ENCODE data around the gene UBL7.

The UBL7 gene, protein sequence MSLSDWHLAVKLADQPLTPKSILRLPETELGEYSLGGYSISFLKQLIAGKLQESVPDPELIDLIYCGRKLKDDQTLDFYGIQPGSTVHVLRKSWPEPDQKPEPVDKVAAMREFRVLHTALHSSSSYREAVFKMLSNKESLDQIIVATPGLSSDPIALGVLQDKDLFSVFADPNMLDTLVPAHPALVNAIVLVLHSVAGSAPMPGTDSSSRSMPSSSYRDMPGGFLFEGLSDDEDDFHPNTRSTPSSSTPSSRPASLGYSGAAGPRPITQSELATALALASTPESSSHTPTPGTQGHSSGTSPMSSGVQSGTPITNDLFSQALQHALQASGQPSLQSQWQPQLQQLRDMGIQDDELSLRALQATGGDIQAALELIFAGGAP
- 14.0 to 37.4 (median 30.0) reads per million in 9 experiments for total RNA-seq

GRCh38 chr15:74460871-74461846 is at the start of gene UBL7:
UBL7 (minus strand) TSS chr15:74461160; CDS start chr15:74458867, 2,293 bp downstream.
- ATAC-seq (replicated peaks) (peak; percentile 98), DNase-seq (peak; percentile 91 to 94 (median 92))
- H3K4me1 Mint-ChIP-seq (ENCODE audit: low read depth in 2 of 2) = peaks cover 24 to 37% of the 10 kb centered on the region in 2 donors
- peaks cover 21% of the 10 kb centered on the region for H3K36me3 Mint-ChIP-seq (ENCODE audit: insufficient read depth)
- peak within 1 kb of the TSS; percentile 87 to 88 for H3K27ac Mint-ChIP-seq
- H3K4me3 Mint-ChIP-seq = peak within 1 kb of the TSS; percentile 92 to 98
- H3K27me3 Mint-ChIP-seq = no peaks in the 10 kb centered on the region
- no peaks in the 10 kb centered on the region for H3K9me3 Mint-ChIP-seq

DNA sequence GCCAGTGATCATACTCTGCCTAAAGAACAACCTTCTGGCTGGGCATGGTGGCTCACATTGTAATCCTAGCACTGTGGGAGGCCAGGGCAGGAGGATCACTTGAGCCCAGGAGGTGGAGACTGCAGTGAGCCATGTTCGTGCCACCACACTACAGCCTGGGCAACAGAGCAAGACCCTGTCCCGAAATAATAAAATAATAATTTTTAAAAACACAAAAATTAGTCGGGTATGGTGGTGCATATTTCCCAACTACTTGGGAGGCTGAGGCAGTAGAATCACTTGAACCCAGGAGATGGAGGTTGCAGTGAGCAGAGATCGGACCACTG is 45.5 kb upstream of the UBL7 start:
- Mint-ChIP-seq H3K27ac (no peak overlapping the region), H3K4me3 (no peak overlapping the region), H3K9me3 (no peaks in the 10 kb centered on the region), H3K4me1 (ENCODE audit: low read depth in 2 of 2) (no peaks in the 10 kb centered on the region), H3K27me3 (no peaks in the 10 kb centered on the region), H3K36me3 (ENCODE audit: insufficient read depth) (peaks cover 11% of the 10 kb centered on the region)
- no peak for ATAC-seq (replicated peaks)
- DNase-seq = no peak

- no peaks in the 10 kb centered on the region for H3K9me3 Mint-ChIP-seq
- DNase-seq (no peak), ATAC-seq (replicated peaks) (no peak)
- no peaks in the 10 kb centered on the region for H3K4me1 Mint-ChIP-seq (ENCODE audit: low read depth in 2 of 2)
- no peaks in the 10 kb centered on the region for H3K27me3 Mint-ChIP-seq
- H3K36me3 Mint-ChIP-seq (ENCODE audit: insufficient read depth) = peaks cover 11% of the 10 kb centered on the region
- H3K27ac Mint-ChIP-seq = no peak overlapping the region
- H3K4me3 Mint-ChIP-seq = no peak overlapping the region
Observed at GRCh38 chr15:74505837-74506514, 45.0 kb upstream of the UBL7 start.

DNA sequence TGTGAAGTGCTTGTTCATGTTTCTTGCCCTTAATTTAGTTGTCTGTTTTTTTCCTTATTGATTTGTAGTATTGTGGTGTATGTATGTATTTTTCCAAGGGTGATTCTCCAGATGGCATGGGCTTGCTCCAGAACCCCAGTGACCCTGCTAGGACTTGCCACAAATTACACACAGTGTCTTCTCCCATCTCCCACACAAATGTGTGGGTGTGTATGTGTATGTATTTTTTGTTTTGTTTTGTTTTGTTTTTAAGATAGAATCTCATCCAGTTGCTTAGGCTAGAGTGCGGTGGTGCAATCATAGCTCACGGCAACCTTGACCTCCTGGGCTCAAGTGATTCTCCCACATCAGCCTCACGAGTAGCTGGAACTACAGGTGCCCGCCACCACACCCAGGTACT is 43.9 kb upstream of the UBL7 start:
- Mint-ChIP-seq H3K36me3 (ENCODE audit: insufficient read depth) (peaks cover 13% of the 10 kb centered on the region), H3K4me3 (no peak overlapping the region), H3K27ac (no peak overlapping the region), H3K9me3 (no peaks in the 10 kb centered on the region), H3K27me3 (no peaks in the 10 kb centered on the region), H3K4me1 (ENCODE audit: low read depth in 2 of 2) (no peaks in the 10 kb centered on the region)
- DNase-seq (no peak), ATAC-seq (replicated peaks) (no peak)

DNA sequence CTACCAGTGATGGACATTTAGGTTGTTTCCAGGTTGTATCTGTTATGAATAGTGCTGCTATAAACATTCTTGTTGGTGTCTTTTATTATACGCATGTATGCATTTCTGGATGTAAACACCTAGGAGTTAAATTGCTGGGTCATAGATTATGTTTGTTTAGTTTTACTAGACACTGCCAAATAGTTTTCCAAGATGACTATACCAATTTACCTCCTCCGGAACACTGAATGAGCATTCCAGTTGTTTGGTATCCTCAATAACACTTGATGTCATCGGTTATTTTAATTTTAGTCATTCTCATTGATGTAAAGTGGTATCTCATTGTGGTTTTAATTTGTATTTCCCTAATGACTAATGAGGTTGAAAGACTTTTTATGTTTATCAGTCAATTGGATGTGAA is 43.5 kb upstream of the UBL7 start:
- ATAC-seq (replicated peaks) (no peak), DNase-seq (no peak)
- Mint-ChIP-seq H3K9me3 (no peaks in the 10 kb centered on the region), H3K4me3 (no peak overlapping the region), H3K36me3 (ENCODE audit: insufficient read depth) (peaks cover 12% of the 10 kb centered on the region), H3K4me1 (ENCODE audit: low read depth in 2 of 2) (no peaks in the 10 kb centered on the region), H3K27ac (no peak overlapping the region), H3K27me3 (no peaks in the 10 kb centered on the region)

DNA sequence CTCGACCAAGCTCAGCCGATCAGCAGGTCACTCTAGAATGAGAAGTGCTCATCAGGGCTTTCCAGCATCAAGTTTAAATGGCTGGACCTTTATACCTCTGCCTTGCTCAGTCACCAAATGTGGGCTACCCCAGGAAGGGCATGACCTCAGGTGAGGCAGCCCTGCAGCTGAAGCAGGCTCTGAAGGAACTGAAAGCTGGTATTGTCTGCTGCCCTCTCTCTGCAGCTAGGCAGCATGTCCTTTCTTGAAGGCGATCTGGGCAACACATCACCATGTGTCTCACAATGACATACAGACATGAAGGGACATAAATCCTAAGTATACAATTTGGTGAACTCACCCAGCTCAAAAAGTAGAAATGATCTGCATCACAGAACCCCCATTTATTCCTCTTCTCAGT is 41.3 kb upstream of the UBL7 start:
- ATAC-seq (replicated peaks) (no peak), DNase-seq (no peak)
- no peaks in the 10 kb centered on the region for H3K27me3 Mint-ChIP-seq
- no peaks in the 10 kb centered on the region for H3K9me3 Mint-ChIP-seq
- no peaks in the 10 kb centered on the region for H3K4me1 Mint-ChIP-seq (ENCODE audit: low read depth in 2 of 2)
- no peak overlapping the region for H3K4me3 Mint-ChIP-seq
- H3K36me3 Mint-ChIP-seq (ENCODE audit: insufficient read depth) = peaks cover 8% of the 10 kb centered on the region
- H3K27ac Mint-ChIP-seq = no peak overlapping the region

- Mint-ChIP-seq H3K27me3 (no peaks in the 10 kb centered on the region), H3K27ac (no peak overlapping the region)
- ATAC-seq (replicated peaks) = no peak
Observed at GRCh38 chr15:74500401-74500800, 39.4 kb upstream of the UBL7 start.

GRCh38 chr15:74499366-74499765 is 38.4 kb upstream of the UBL7 start:
- peaks cover 8% of the 10 kb centered on the region for H3K36me3 Mint-ChIP-seq (ENCODE audit: insufficient read depth)
- no peaks in the 10 kb centered on the region for H3K4me1 Mint-ChIP-seq (ENCODE audit: low read depth in 2 of 2)
- ATAC-seq (replicated peaks) (no peak), DNase-seq (no peak)
- no peaks in the 10 kb centered on the region for H3K9me3 Mint-ChIP-seq
- no peak overlapping the region for H3K27ac Mint-ChIP-seq
- H3K27me3 Mint-ChIP-seq = no peaks in the 10 kb centered on the region
- no peak overlapping the region for H3K4me3 Mint-ChIP-seq

More at GRCh38 chr15:74500401-74500800, 39.4 kb upstream of the UBL7 start:
- no peak for DNase-seq
- H3K4me1 Mint-ChIP-seq (ENCODE audit: low read depth in 2 of 2) = no peaks in the 10 kb centered on the region
- no peak overlapping the region for H3K4me3 Mint-ChIP-seq
- no peaks in the 10 kb centered on the region for H3K9me3 Mint-ChIP-seq
- peaks cover 8% of the 10 kb centered on the region for H3K36me3 Mint-ChIP-seq (ENCODE audit: insufficient read depth)

DNA sequence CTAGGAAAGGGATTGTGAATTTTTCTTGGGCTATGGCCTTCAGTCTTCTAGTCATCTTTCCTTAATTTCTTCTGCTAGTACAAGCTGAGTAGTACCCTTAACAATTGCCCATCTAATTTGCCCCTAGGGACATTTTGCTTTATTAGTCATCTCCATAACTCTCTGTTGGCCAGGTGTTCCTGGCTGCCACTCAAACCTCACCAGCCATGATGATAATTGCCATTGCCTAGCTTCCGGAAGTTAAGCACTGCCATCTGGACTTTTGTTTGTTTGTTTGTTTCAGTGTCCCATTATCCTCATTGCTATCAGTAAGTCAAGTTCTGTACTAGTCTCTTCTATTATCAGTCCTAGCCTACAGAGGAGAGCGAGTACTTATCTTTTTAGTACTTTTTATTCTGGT is 36.6 kb upstream of the UBL7 start:
- no peaks in the 10 kb centered on the region for H3K9me3 Mint-ChIP-seq
- ATAC-seq (replicated peaks) = no peak
- no peak overlapping the region for H3K4me3 Mint-ChIP-seq
- no peak overlapping the region for H3K27ac Mint-ChIP-seq
- peaks cover 9% of the 10 kb centered on the region for H3K36me3 Mint-ChIP-seq (ENCODE audit: insufficient read depth)
- H3K27me3 Mint-ChIP-seq = no peaks in the 10 kb centered on the region
- H3K4me1 Mint-ChIP-seq (ENCODE audit: low read depth in 2 of 2) = no peaks in the 10 kb centered on the region
- no peak for DNase-seq

DNA sequence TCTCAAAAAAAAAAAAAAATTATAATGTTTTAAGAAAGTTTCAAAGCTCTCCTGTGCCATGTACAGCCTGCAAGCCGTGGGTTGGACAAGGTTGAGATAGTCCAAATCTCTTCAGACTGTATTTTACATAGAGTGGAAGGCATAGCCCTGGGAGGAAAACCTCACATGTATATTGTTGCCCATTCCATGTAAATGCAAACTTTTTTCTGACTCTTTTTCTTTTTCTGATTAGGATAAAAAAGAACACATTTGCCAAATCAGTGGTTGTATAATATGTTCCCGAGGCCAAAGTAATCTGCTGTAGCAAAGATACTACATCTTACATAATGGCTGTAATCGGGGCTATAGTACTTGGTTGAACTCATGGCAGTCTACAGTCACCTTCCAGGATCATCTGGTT is 35.7 kb upstream of the UBL7 start:
- H3K36me3 Mint-ChIP-seq (ENCODE audit: insufficient read depth) = peaks cover 11% of the 10 kb centered on the region
- ATAC-seq (replicated peaks) (no peak), DNase-seq (no peak)
- H3K9me3 Mint-ChIP-seq = no peaks in the 10 kb centered on the region
- H3K27ac Mint-ChIP-seq = no peak overlapping the region
- H3K27me3 Mint-ChIP-seq = no peaks in the 10 kb centered on the region
- H3K4me3 Mint-ChIP-seq = no peak overlapping the region
- no peaks in the 10 kb centered on the region for H3K4me1 Mint-ChIP-seq (ENCODE audit: low read depth in 2 of 2)

DNA sequence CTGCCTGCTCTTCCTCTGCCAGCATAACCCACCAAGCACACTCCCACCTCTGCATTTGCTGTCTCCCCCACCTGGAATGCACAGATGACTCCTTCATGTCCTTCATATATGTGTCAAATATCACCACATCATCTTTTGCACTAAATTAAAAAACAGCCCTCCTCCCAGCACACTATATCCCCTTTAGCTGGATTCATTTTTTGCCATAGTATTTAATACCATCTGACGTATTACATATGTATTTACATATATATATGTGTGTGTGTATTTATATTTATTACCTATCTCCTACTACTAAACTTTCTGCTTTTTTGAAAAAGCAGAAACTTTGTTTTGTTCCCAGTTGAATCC is 29.4 kb upstream of the UBL7 start:
- Mint-ChIP-seq H3K36me3 (ENCODE audit: insufficient read depth) (peaks cover 8% of the 10 kb centered on the region), H3K27ac (peak overlapping the region; percentile 44 to 82), H3K4me3 (peak overlapping the region; percentile 22 to 62), H3K9me3 (no peaks in the 10 kb centered on the region), H3K4me1 (ENCODE audit: low read depth in 2 of 2) (peaks cover 12% of the 10 kb centered on the region in 2 donors), H3K27me3 (no peaks in the 10 kb centered on the region)
- no peak for DNase-seq
- no peak for ATAC-seq (replicated peaks)

GRCh38 chr15:74489518-74490338 is 28.8 kb upstream of the UBL7 start:
- no peaks in the 10 kb centered on the region for H3K9me3 Mint-ChIP-seq
- DNase-seq (peak; percentile 63 to 73 (median 65)), ATAC-seq (replicated peaks) (peak; percentile 90)
- peaks cover 12% of the 10 kb centered on the region in 2 donors for H3K4me1 Mint-ChIP-seq (ENCODE audit: low read depth in 2 of 2)
- H3K4me3 Mint-ChIP-seq = peak overlapping the region; percentile 22 to 62
- H3K27ac Mint-ChIP-seq = peak overlapping the region; percentile 44 to 82
- no peaks in the 10 kb centered on the region for H3K27me3 Mint-ChIP-seq
- H3K36me3 Mint-ChIP-seq (ENCODE audit: insufficient read depth) = peaks cover 8% of the 10 kb centered on the region

DNA sequence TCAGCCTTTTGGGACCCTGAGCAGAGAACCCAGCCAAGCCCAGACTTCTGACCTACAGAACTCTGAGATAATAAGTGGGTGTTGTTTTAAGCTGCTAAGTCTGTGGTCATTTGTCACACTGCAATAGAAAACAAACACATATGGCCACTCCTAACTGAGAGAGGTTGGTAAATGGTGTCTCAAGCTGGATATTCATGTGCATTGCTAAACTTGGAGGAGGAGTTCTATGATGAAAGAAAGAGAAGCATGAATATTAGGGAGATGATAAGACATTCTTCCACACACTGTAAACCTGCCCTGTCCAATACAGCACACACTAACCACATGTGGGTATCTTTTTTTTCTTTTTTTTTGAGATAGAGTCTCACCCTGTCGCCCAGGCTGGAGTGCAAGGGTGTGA is 27.8 kb upstream of the UBL7 start:
- no peak for DNase-seq

More for the DNA sequence above, 27.8 kb upstream of the UBL7 start:
- H3K4me3 Mint-ChIP-seq = no peak overlapping the region
- no peak overlapping the region for H3K27ac Mint-ChIP-seq
- ATAC-seq (replicated peaks) = no peak
- H3K27me3 Mint-ChIP-seq = no peaks in the 10 kb centered on the region
- no peaks in the 10 kb centered on the region for H3K9me3 Mint-ChIP-seq
- peaks cover 12% of the 10 kb centered on the region in 2 donors for H3K4me1 Mint-ChIP-seq (ENCODE audit: low read depth in 2 of 2)
- peaks cover 3% of the 10 kb centered on the region for H3K36me3 Mint-ChIP-seq (ENCODE audit: insufficient read depth)
